DND-41 (cell line): Measurements from ENCODE around the gene PTPRD.

Experiments used
- CTCF ChIP-seq: IDR thresholded peaks from 2 replicates; pipeline ENCODE4 v1.5.1; 2012; ENCODE audit warnings: borderline replicate concordance, low read length, moderate library complexity, mild to moderate bottlenecking; ENCODE audit not compliant: poor library complexity, severe bottlenecking; ENCODE audit errors: extremely low read depth
- EZH2 ChIP-seq: IDR thresholded peaks from 3 replicates; pipeline ENCODE4 v1.6.1; 2012; ENCODE audit warnings: borderline replicate concordance, low read depth, mild to moderate bottlenecking, moderate library complexity, low read length, inconsistent platforms; ENCODE audit not compliant: severe bottlenecking

GRCh38 chr9:8589476-8589875 is 2023.3 kb downstream of the PTPRD start:
- TF ChIP-seq EZH2: no peak
- TF ChIP-seq CTCF: no peak
